GM12878 (cell line): ENCODE data around the gene BCAS4. TPM values are rescaled to one million over a fixed set of nuclear protein-coding genes. Genes with fewer than 3 reads are reported as not detected.

ENCODE experiments used
- ATAC-seq: fragments of 200-7000 bp; cut with Tn5 transposase; 3 replicates; pipeline ENCODE4 v1.9.1; 2020; ENCODE audit warnings: mild to moderate bottlenecking, moderate library complexity
- BruUV-seq: library from RNA; stranded (reverse); fragments of 400-500 nt; replicated peaks from 2 replicates; lab custom pipeline; 2021; lab: Mats Ljungman, UMichigan
- CTCF ChIA-PET: fragments of 300-600 bp; sonication (Branson Sonifier 250); formaldehyde crosslinking; extraction: SDS; loops from one replicate; lab custom pipeline; 2021; ENCODE audit warnings: inconsistent platforms; lab: Yijun Ruan, JAX
- POLR2A ChIA-PET: fragments of 350-600 bp; formaldehyde crosslinking; extraction: SDS; loops from one replicate; lab custom pipeline; 2021; ENCODE audit warnings: inconsistent platforms; lab: Charles Lee
- RAD21 ChIA-PET: fragments of 300-600 bp; sonication (Branson Sonifier 250); formaldehyde crosslinking; loops from one replicate; lab custom pipeline; 2023; ENCODE audit warnings: antibody characterized with exemption; ENCODE audit not compliant: unreplicated experiment; lab: Charles Lee
- SMC1A ChIA-PET: fragments of 300-600 bp; sonication (Branson Sonifier 250); formaldehyde crosslinking; loops from one replicate; lab custom pipeline; 2023; ENCODE audit not compliant: unreplicated experiment, uncharacterized antibody; lab: Charles Lee
- DNase-seq: peaks from one replicate; pipeline ENCODE4 v3.0.0-alpha.2; 2011; ENCODE audit warnings: low read depth, low spot score
- FAIRE-seq: peaks from 3 replicates; lab custom pipeline; 2011; peaks lifted over from hg19 to GRCh38; lab: Jason Lieb, UNC
- H2AFZ ChIP-seq: 2 replicates; pipeline ENCODE4 v1.6.0; 2011; ENCODE audit warnings: low read depth, low read length, control low read depth; ENCODE audit not compliant: control insufficient read depth
- H3K27ac ChIP-seq: 2 replicates; pipeline ENCODE4 v1.5.1; 2011; ENCODE audit warnings: control low read depth; ENCODE audit not compliant: control insufficient read depth, insufficient read depth
- H3K27me3 ChIP-seq, 2 experiments: replicated peaks in 1 of 2; 2 replicates each; pipeline versions ENCODE4 v1.6.0 to v1.6.1; 2011; ENCODE audit warnings: low read length in 1 of 2; ENCODE audit not compliant: control insufficient read depth in 2 of 2, insufficient read depth in 2 of 2
- H3K36me3 ChIP-seq, 2 experiments: 2 replicates each; pipeline ENCODE4 v1.5.1; 2011; ENCODE audit warnings: low read length in 1 of 2; ENCODE audit not compliant: control insufficient read depth in 2 of 2, insufficient read depth in 2 of 2
- H3K4me1 ChIP-seq: 2 replicates; pipeline ENCODE4 v1.6.1; 2011; ENCODE audit warnings: mild to moderate bottlenecking, low read length, moderate library complexity, mixed read lengths; ENCODE audit not compliant: control insufficient read depth, insufficient read depth
- H3K4me2 ChIP-seq: 2 replicates; pipeline ENCODE4 v1.6.0; 2011; ENCODE audit warnings: control low read depth; ENCODE audit not compliant: control insufficient read depth, insufficient read depth
- H3K4me3 ChIP-seq: fragments of 200-600 bp; sonication (generic); 2 replicates; pipeline ENCODE4 v1.5.1; 2016
- H3K79me2 ChIP-seq: 2 replicates; pipeline ENCODE4 v1.6.0; 2011; ENCODE audit warnings: low read length; ENCODE audit not compliant: control insufficient read depth, insufficient read depth
- H3K9ac ChIP-seq: 2 replicates; pipeline ENCODE4 v1.8.0; 2011; ENCODE audit warnings: low read length, control low read depth, mixed read lengths; ENCODE audit not compliant: control insufficient read depth, insufficient read depth
- H3K9me3 ChIP-seq: replicated peaks from 3 replicates; pipeline ENCODE4 v1.5.1; 2011; ENCODE audit warnings: mild to moderate bottlenecking, low read length; ENCODE audit not compliant: control insufficient read depth, insufficient read depth
- H4K20me1 ChIP-seq: 2 replicates; pipeline ENCODE4 v1.6.0; 2011; ENCODE audit not compliant: control insufficient read depth, insufficient read depth
- ASH2L ChIP-seq: fragments of 300-600, 200-600 bp; sonication (generic); IDR thresholded peaks from 2 replicates; pipeline ENCODE4 v1.6.1; 2017; ENCODE audit warnings: low read depth, mild to moderate bottlenecking, borderline replicate concordance
- CHD4 ChIP-seq: fragments of 200-600 bp; sonication (generic); IDR thresholded peaks from 2 replicates; pipeline ENCODE4 v1.6.1; 2016; ENCODE audit warnings: mild to moderate bottlenecking
- FOXM1 ChIP-seq: IDR thresholded peaks from 2 replicates; pipeline ENCODE4 v1.6.1; 2012; ENCODE audit warnings: low read depth, mild to moderate bottlenecking, inconsistent platforms, low read length, moderate library complexity
- GATAD2B ChIP-seq: fragments of 450-650 bp; conservative IDR thresholded peaks from 2 replicates; pipeline ENCODE4 v1.6.1; 2017; ENCODE audit warnings: low read depth, mild to moderate bottlenecking, moderate library complexity
- IKZF2 ChIP-seq, 2 experiments: fragments of 450-650 bp; IDR thresholded peaks; 2 replicates each; pipeline ENCODE4 v1.6.1; 2017; ENCODE audit warnings: mild to moderate bottlenecking in 2 of 2, moderate library complexity in 2 of 2
- JUND ChIP-seq: IDR thresholded peaks from 2 replicates; pipeline ENCODE4 v1.6.1; 2012; ENCODE audit warnings: low read depth, mild to moderate bottlenecking, low read length, improper control_type of control experiment, moderate library complexity
- KDM1A ChIP-seq: fragments of 200-600 bp; sonication (generic); IDR thresholded peaks from 2 replicates; pipeline ENCODE4 v1.6.1; 2016; ENCODE audit warnings: borderline replicate concordance
- MYB ChIP-seq: fragments of 150-350 bp; IDR thresholded peaks from 2 replicates; pipeline ENCODE4 v1.6.1; 2014; ENCODE audit warnings: mild to moderate bottlenecking, low read depth, low read length, borderline replicate concordance
- MYC ChIP-seq: IDR thresholded peaks from 2 replicates; pipeline ENCODE4 v1.6.1; 2011; ENCODE audit warnings: mild to moderate bottlenecking, low read length, moderate library complexity, inconsistent platforms; ENCODE audit not compliant: insufficient read depth, insufficient replicate concordance, insufficient read length, severe bottlenecking
- NFIC ChIP-seq: IDR thresholded peaks from 2 replicates; pipeline ENCODE4 v1.6.1; 2012; ENCODE audit warnings: low read depth, mild to moderate bottlenecking, inconsistent platforms, low read length, moderate library complexity
- ZNF622 ChIP-seq: fragments of 450-650 bp; IDR thresholded peaks from 2 replicates; pipeline ENCODE4 v1.6.1; 2017; ENCODE audit warnings: mild to moderate bottlenecking, inconsistent platforms
- ZSCAN29 ChIP-seq: fragments of 450-650 bp; IDR thresholded peaks from 2 replicates; pipeline ENCODE4 v1.6.1; 2017; ENCODE audit warnings: mild to moderate bottlenecking, moderate library complexity
- whole genome bisulfite sequencing: methylation state at CpG from one replicate; pipeline ENCODE4 v1.1.6; 2016; ENCODE audit warnings: low lambda C conversion rate; ENCODE audit not compliant: insufficient replicate concordance, insufficient coverage; ENCODE audit errors: missing lambda C conversion rate; 5-methylcytosine and 5-hydroxymethylcytosine counted together
- in situ Hi-C: fragments of 300-500 bp; cut with MboI; formaldehyde crosslinking; loops from 9 replicates; pipeline ENCODE4 v1.14.3; 2018; ENCODE audit warnings: mixed read lengths
- intact Hi-C: fragments of 100-400 bp; cut with micrococcal nuclease; formaldehyde crosslinking; loops from one replicate; pipeline ENCODE4 v1.14.2; 2022; ENCODE audit not compliant: unreplicated experiment
- polyA plus RNA-seq, 11 experiments: library from polyadenylated mRNA; depleted of rRNA in 4 of 11; unstranded in 6 of 11; stranded (reverse) in 5 of 11; fragments of >200 nt; fragmentation: Nextera tagmentation in 4 of 11; fragmentation: Illumina TruSeq in 1 of 11; extraction: Ambion mirVana in 4 of 11; extraction: Trizol in 1 of 11; gene quantifications; 1 replicate in 1 of 11; 2 replicates in 10 of 11; pipeline versions ENCODE4 v1.2.1 to v1.2.3, GENCODE V29; 2011 to 2016; ENCODE audit warnings: inconsistent platforms in 2 of 11, missing spikeins in 2 of 11, low read depth in 1 of 11
- total RNA-seq, 4 experiments: library from RNA; depleted of rRNA in 3 of 4; stranded (reverse); fragments of >200 nt in 3 of 4; fragmentation: Illumina TruSeq in 1 of 4; extraction: Trizol in 1 of 4; gene quantifications; 2 replicates each; pipeline versions ENCODE4 v1.2.1 to v1.2.3, GENCODE V29; 2013 to 2021
- TF ChIP-seq, protein P1 (sequence below): fragments of 150-350 bp; IDR thresholded peaks from 2 replicates; pipeline ENCODE4 v1.6.1; 2016; ENCODE audit warnings: low read depth, low read length
- TF ChIP-seq, protein P2 (sequence below): fragments of 450-650 bp; IDR thresholded peaks from 2 replicates; pipeline ENCODE4 v1.6.1; 2014; ENCODE audit warnings: mild to moderate bottlenecking

The BCAS4 gene
- total and polyA plus RNA-seq, 10 of the 15 experiments (the other 5 are each of a cell fraction or from before 2014, with no cell fraction given), result 14.8 to 214 (median 65.3) TPM

- TF ChIP-seq, protein P1, sequence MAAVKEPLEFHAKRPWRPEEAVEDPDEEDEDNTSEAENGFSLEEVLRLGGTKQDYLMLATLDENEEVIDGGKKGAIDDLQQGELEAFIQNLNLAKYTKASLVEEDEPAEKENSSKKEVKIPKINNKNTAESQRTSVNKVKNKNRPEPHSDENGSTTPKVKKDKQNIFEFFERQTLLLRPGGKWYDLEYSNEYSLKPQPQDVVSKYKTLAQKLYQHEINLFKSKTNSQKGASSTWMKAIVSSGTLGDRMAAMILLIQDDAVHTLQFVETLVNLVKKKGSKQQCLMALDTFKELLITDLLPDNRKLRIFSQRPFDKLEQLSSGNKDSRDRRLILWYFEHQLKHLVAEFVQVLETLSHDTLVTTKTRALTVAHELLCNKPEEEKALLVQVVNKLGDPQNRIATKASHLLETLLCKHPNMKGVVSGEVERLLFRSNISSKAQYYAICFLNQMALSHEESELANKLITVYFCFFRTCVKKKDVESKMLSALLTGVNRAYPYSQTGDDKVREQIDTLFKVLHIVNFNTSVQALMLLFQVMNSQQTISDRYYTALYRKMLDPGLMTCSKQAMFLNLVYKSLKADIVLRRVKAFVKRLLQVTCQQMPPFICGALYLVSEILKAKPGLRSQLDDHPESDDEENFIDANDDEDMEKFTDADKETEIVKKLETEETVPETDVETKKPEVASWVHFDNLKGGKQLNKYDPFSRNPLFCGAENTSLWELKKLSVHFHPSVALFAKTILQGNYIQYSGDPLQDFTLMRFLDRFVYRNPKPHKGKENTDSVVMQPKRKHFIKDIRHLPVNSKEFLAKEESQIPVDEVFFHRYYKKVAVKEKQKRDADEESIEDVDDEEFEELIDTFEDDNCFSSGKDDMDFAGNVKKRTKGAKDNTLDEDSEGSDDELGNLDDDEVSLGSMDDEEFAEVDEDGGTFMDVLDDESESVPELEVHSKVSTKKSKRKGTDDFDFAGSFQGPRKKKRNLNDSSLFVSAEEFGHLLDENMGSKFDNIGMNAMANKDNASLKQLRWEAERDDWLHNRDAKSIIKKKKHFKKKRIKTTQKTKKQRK, result no peak
- TF ChIP-seq CHD4 (no peak), MYB (no peak), FOXM1 (no peak), ZSCAN29 (no peak)
- TF ChIP-seq, protein P2, sequence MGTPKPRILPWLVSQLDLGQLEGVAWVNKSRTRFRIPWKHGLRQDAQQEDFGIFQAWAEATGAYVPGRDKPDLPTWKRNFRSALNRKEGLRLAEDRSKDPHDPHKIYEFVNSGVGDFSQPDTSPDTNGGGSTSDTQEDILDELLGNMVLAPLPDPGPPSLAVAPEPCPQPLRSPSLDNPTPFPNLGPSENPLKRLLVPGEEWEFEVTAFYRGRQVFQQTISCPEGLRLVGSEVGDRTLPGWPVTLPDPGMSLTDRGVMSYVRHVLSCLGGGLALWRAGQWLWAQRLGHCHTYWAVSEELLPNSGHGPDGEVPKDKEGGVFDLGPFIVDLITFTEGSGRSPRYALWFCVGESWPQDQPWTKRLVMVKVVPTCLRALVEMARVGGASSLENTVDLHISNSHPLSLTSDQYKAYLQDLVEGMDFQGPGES, result no peak
These were observed 38.4 kb upstream of the BCAS4 start (continued) for GRCh38 chr20:50756447-50756846.

- ATAC-seq, result no peak
- BruUV-seq, result no TSS peak
- DNase-seq, result no peak
- TF ChIP-seq JUND (no peak), GATAD2B (no peak), FOXM1 (no peak), ASH2L (no peak), IKZF2 (IDR thresholded peaks at IDR 0.05) (no peak), KDM1A (no peak), ZNF622 (no peak), MYC (no peak), NFIC (no peak)
- no peak overlapping the region for H3K9ac ChIP-seq
- intact Hi-C loops (no loop called here), in situ Hi-C loops (no loop called here)
- RAD21 ChIA-PET, result no interaction called here
- no peaks in the 10 kb centered on the region for H3K27me3 ChIP-seq
- H3K4me1 ChIP-seq, result no peaks in the 10 kb centered on the region
- no peak overlapping the region for H3K4me2 ChIP-seq
- SMC1A ChIA-PET, result no interaction called here
- H3K4me3 ChIP-seq, result no peak overlapping the region
- WGBS, result 51% methylated on average over 5 of the region's 5 CpGs
- POLR2A ChIA-PET, result no interaction called here
- H3K9me3 ChIP-seq, result no peaks in the 10 kb centered on the region
- no peaks in the 10 kb centered on the region for H3K79me2 ChIP-seq
- H4K20me1 ChIP-seq, result no peaks in the 10 kb centered on the region
- FAIRE-seq, result no peak
- H3K27ac ChIP-seq, result no peak overlapping the region
- no peaks in the 10 kb centered on the region for H3K36me3 ChIP-seq
- H2AFZ ChIP-seq, result no peak overlapping the region
- CTCF ChIA-PET, result interaction anchor here (1.4 kb wide), 1 partner anchor 10 kb away, joined by 5 read pairs; no protein-coding TSS in a partner anchor
These were observed 36.4 kb upstream of the BCAS4 start for GRCh38 chr20:50758469-50758868.
